ENCODE data around the gene HOOK2. TPM values are rescaled to one million over a fixed set of nuclear protein-coding genes. Genes with fewer than 3 reads are reported as not detected.

HOOK2 gene
- total and polyA plus RNA-seq, 4 experiments from 2014 or later, result 2.6 to 24.2 (median 13.3) TPM

DNA sequence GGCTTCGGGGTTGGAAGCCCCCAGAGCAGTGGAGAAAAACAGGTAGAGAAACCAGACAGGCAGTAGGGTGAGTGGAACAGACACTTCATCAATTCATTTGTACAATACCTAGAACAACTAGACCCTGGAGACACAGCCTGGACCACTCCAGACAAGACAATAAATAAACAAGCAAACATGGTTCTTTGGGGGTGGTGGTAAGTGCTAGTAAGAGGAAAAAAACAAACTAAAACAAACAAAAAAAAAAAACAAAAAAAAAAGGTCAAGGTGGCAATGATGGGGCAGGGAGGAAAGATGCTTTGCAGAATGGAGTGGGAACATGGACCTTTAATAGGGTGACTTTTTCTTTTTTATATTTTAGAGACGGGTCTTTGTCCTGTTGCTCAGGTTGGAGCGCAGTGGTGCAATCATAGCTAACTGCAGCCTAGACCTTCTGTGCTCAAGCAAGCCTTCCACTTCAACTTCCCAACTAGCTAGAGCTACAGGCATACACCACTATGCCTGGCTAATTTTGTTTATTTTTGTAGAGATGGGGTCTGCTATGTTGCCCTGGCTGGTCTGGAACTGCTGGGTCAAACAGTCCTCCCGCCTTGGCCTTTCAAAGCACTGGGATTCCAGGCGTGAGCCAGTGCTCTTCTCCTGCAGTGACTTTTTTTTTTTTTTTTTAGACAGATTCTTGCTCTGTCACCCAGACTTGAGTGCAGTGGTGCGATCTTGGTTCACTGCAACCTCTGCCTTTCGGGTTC is 19.0 kb upstream of the HOOK2 start:
- intact Hi-C loops (cut with micrococcal nuclease), result loop anchor here (5.0 kb wide), 3 partner anchors 153 to 1053 kb away; partner anchors contain the start of genes IER2, RAD23A and STX10
- peak in 3 of 5 donors; percentile 43 to 64 (median 57) for DNase-seq
- CTCF ChIA-PET (ENCODE audit: partially characterized antibody), result interaction anchor here (0.8 to 17.4 kb wide), 5 partner anchors 24 to 118 kb away, joined by 5 to 906 read pairs (median 13); partner anchors contain the start of genes HOOK2 and TNPO2
- Mint-ChIP-seq H3K27ac (peak overlapping the region in 6 of 7 donors; percentile 93 to 99 (median 98)), H3K9me3 (peaks cover 0 to 24% (median 0%) of the 10 kb centered on the region in 8 donors), H3K4me1 (peaks cover 25 to 46% (median 31%) of the 10 kb centered on the region in 4 donors), H3K4me3 (peak overlapping the region; percentile 62 to 88 (median 84)), H3K27me3 (no peaks in the 10 kb centered on the region), H3K36me3 (peaks cover 7 to 30% of the 10 kb centered on the region in 2 donors)
- Histone ChIP-seq H3K27me3 (ENCODE audit: insufficient read depth, low read length) (no peaks in the 10 kb centered on the region), H3K36me3 (ENCODE audit: insufficient read depth, low read length) (peaks cover 4% of the 10 kb centered on the region), H3K4me1 (ENCODE audit: insufficient read depth, low read length) (peaks cover 39% of the 10 kb centered on the region), H3K9me3 (ENCODE audit: control insufficient read depth in 1 of 2, low read length in 2 of 2) (no peaks in the 10 kb centered on the region), H3K4me3 (ENCODE audit: low read length in 2 of 2) (peak overlapping the region; percentile 11 to 100), H3K27ac (ENCODE audit: low read depth, low read length) (peak overlapping the region; percentile 100)
- POLR2A ChIA-PET (ENCODE audit: partially characterized antibody), result interaction anchor here (4.3 to 20.0 kb wide), 6 partner anchors 8 to 72 kb away, joined by 26 to 1162 read pairs (median 61); partner anchors contain the start of genes GET3, HOOK2, PRDX2 and RNASEH2A

DNA sequence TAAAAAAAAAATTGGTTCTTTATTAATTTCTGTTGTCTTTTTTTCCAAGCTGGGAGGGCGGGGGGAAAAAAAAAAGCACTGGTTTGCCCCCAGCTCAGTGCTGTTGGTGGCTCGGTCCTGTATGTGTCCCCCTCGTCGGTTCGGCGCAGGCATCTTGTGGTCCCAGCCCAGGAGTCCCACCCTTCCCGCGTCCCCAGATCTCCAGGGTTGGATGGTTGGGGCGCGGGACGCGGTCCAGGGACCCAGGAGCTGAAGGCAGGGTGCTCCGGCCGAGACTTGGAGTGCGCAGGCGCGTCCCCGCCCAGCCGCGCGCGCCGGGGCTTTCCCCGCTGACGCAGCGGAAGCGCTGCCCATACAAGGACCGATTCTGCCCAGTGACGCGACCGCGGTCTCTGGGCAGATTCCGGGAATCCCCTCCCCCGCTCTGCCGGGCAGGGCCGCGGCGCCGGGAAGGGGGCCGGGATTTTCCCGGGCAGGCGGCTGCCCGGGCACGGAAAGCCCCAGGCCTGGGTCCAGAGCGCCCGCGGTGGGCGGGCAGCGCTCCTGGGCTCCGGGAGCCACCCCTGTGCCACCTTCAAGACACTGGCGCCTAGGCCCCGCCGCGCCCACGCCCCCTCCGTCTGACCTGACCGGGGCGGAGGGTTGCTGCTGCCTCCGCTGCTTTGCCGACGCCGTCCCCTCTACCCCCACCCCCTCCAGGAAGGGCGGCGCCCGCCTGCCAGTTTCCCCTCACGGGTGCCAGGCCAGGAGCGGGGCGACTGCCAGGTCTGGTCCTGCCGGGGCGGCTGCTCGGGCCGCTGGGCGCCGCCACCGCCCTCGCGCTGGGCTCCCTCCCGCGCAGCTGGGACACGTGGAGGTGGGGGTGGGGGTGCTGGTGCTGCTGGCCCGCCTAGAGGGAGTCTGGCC is 18.2 kb upstream of the HOOK2 start:
- Mint-ChIP-seq H3K27me3 (no peaks in the 10 kb centered on the region), H3K36me3 (peaks cover 7 to 28% of the 10 kb centered on the region in 2 donors), H3K9me3 (peaks cover 0 to 24% (median 0%) of the 10 kb centered on the region in 8 donors), H3K4me3 (peak overlapping the region; percentile 92 to 98 (median 95)), H3K4me1 (peaks cover 30 to 55% (median 36%) of the 10 kb centered on the region in 4 donors), H3K27ac (peak overlapping the region in 6 of 7 donors; percentile 99 to 100 (median 100))
- H3K36me3 ChIP-seq (ENCODE audit: insufficient read depth, low read length), result peaks cover 4% of the 10 kb centered on the region
- peak overlapping the region; percentile 100 for H3K27ac ChIP-seq (ENCODE audit: low read depth, low read length)
- DNase-seq, result peak; percentile 95 to 98 (median 97)
- intact Hi-C loops (cut with micrococcal nuclease), result loop anchor here (5.0 kb wide), 3 partner anchors 154 to 1054 kb away; partner anchors contain the start of genes IER2, RAD23A and STX10
- POLR2A ChIA-PET (ENCODE audit: partially characterized antibody), result interaction anchor here (0.6 to 20.0 kb wide), 22 partner anchors 9 to 1725 kb away, joined by 3 to 1162 read pairs (median 8); partner anchors contain the start of genes DHPS, DNAJB1, FBXW9 and GCDH
- CTCF ChIA-PET (ENCODE audit: partially characterized antibody), result interaction anchor here (0.8 to 17.4 kb wide), 7 partner anchors 9 to 140 kb away, joined by 3 to 906 read pairs (median 5); partner anchors contain the start of genes DHPS, FARSA, HOOK2 and THSD8
- H3K4me3 ChIP-seq (ENCODE audit: low read length in 2 of 2), result peak overlapping the region; percentile 88 to 100
- no peaks in the 10 kb centered on the region for H3K9me3 ChIP-seq (ENCODE audit: control insufficient read depth in 1 of 2, low read length in 2 of 2)
- H3K4me1 ChIP-seq (ENCODE audit: insufficient read depth, low read length), result peaks cover 47% of the 10 kb centered on the region
- no peaks in the 10 kb centered on the region for H3K27me3 ChIP-seq (ENCODE audit: insufficient read depth, low read length)

DNA sequence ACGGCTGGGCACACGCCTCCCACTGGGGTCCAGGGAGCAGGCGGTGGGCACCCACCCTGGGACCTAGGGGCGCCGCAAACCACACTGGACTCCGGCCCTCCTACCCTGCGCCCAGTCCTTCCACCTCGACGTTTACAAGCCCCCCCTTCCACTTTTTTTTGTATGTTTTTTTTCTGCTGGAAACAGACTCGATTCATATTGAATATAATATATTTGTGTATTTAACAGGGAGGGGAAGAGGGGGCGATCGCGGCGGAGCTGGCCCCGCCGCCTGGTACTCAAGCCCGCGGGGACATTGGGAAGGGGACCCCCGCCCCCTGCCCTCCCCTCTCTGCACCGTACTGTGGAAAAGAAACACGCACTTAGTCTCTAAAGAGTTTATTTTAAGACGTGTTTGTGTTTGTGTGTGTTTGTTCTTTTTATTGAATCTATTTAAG is 17.5 kb upstream of the HOOK2 start:
- peak overlapping the region in 6 of 7 donors; percentile 99 to 100 (median 100) for H3K27ac Mint-ChIP-seq
- intact Hi-C loops (cut with micrococcal nuclease), result loop anchor here (5.0 kb wide), 3 partner anchors 154 to 1054 kb away; partner anchors contain the start of genes IER2, RAD23A and STX10
- POLR2A ChIA-PET (ENCODE audit: partially characterized antibody), result interaction anchor here (0.6 to 20.0 kb wide), 27 partner anchors 10 to 1725 kb away, joined by 3 to 1162 read pairs (median 4); partner anchors contain the start of genes CALR, DHPS, DNAJB1 and FBXW9
- H3K4me1 Mint-ChIP-seq, result peaks cover 31 to 61% (median 40%) of the 10 kb centered on the region in 4 donors
- peaks cover 4% of the 10 kb centered on the region for H3K36me3 ChIP-seq (ENCODE audit: insufficient read depth, low read length)
- peaks cover 50% of the 10 kb centered on the region for H3K4me1 ChIP-seq (ENCODE audit: insufficient read depth, low read length)
- peak in 1 of 5 donors; percentile 57 for DNase-seq
- peak overlapping the region; percentile 88 to 100 for H3K4me3 ChIP-seq (ENCODE audit: low read length in 2 of 2)
- peaks cover 0 to 24% (median 0%) of the 10 kb centered on the region in 8 donors for H3K9me3 Mint-ChIP-seq
- no peaks in the 10 kb centered on the region for H3K9me3 ChIP-seq (ENCODE audit: control insufficient read depth in 1 of 2, low read length in 2 of 2)
- H3K27me3 ChIP-seq (ENCODE audit: insufficient read depth, low read length), result no peaks in the 10 kb centered on the region
- H3K4me3 Mint-ChIP-seq, result peak overlapping the region; percentile 92 to 98 (median 95)
- H3K27ac ChIP-seq (ENCODE audit: low read depth, low read length), result peak overlapping the region; percentile 100
- CTCF ChIA-PET (ENCODE audit: partially characterized antibody), result interaction anchor here (0.8 to 17.4 kb wide), 7 partner anchors 9 to 141 kb away, joined by 3 to 906 read pairs (median 5); partner anchors contain the start of genes DHPS, FARSA, HOOK2 and THSD8
- H3K36me3 Mint-ChIP-seq, result peaks cover 7 to 28% of the 10 kb centered on the region in 2 donors
- H3K27me3 Mint-ChIP-seq, result no peaks in the 10 kb centered on the region

DNA sequence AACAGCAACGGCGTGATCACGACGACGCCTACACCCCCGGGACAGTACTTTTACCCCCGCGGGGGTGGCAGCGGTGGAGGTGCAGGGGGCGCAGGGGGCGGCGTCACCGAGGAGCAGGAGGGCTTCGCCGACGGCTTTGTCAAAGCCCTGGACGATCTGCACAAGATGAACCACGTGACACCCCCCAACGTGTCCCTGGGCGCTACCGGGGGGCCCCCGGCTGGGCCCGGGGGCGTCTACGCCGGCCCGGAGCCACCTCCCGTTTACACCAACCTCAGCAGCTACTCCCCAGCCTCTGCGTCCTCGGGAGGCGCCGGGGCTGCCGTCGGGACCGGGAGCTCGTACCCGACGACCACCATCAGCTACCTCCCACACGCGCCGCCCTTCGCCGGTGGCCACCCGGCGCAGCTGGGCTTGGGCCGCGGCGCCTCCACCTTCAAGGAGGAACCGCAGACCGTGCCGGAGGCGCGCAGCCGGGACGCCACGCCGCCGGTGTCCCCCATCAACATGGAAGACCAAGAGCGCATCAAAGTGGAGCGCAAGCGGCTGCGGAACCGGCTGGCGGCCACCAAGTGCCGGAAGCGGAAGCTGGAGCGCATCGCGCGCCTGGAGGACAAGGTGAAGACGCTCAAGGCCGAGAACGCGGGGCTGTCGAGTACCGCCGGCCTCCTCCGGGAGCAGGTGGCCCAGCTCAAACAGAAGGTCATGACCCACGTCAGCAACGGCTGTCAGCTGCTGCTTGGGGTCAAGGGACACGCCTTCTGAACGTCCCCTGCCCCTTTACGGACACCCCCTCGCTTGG is 16.9 kb upstream of the HOOK2 start:
- Histone ChIP-seq H3K27ac (ENCODE audit: low read depth, low read length) (peak overlapping the region; percentile 100), H3K4me3 (ENCODE audit: low read length in 2 of 2) (peak overlapping the region; percentile 88 to 100), H3K36me3 (ENCODE audit: insufficient read depth, low read length) (peaks cover 4% of the 10 kb centered on the region), H3K27me3 (ENCODE audit: insufficient read depth, low read length) (no peaks in the 10 kb centered on the region), H3K9me3 (ENCODE audit: control insufficient read depth in 1 of 2, low read length in 2 of 2) (no peaks in the 10 kb centered on the region), H3K4me1 (ENCODE audit: insufficient read depth, low read length) (peaks cover 50% of the 10 kb centered on the region)
- peak; percentile 67 to 78 (median 75) for DNase-seq
- peaks cover 7 to 28% of the 10 kb centered on the region in 2 donors for H3K36me3 Mint-ChIP-seq
- H3K4me3 Mint-ChIP-seq, result peak overlapping the region; percentile 92 to 98 (median 95)
- peaks cover 0 to 24% (median 0%) of the 10 kb centered on the region in 8 donors for H3K9me3 Mint-ChIP-seq
- intact Hi-C loops (cut with micrococcal nuclease), result loop anchor here (5.0 kb wide), 3 partner anchors 155 to 1055 kb away; partner anchors contain the start of genes IER2, RAD23A and STX10
- H3K27me3 Mint-ChIP-seq, result no peaks in the 10 kb centered on the region
- H3K27ac Mint-ChIP-seq, result peak overlapping the region in 6 of 7 donors; percentile 99 to 100 (median 100)
- peaks cover 31 to 62% (median 40%) of the 10 kb centered on the region in 4 donors for H3K4me1 Mint-ChIP-seq
- POLR2A ChIA-PET (ENCODE audit: partially characterized antibody), result interaction anchor here (0.7 to 20.0 kb wide), 37 partner anchors 10 to 503 kb away, joined by 3 to 1162 read pairs (median 5); partner anchors contain the start of genes CALR, DHPS, FARSA and FBXW9
- CTCF ChIA-PET (ENCODE audit: partially characterized antibody), result interaction anchor here (0.8 to 17.4 kb wide), 5 partner anchors 10 to 141 kb away, joined by 3 to 906 read pairs (median 5); partner anchors contain the start of genes FARSA, HOOK2, THSD8 and TNPO2

DNA sequence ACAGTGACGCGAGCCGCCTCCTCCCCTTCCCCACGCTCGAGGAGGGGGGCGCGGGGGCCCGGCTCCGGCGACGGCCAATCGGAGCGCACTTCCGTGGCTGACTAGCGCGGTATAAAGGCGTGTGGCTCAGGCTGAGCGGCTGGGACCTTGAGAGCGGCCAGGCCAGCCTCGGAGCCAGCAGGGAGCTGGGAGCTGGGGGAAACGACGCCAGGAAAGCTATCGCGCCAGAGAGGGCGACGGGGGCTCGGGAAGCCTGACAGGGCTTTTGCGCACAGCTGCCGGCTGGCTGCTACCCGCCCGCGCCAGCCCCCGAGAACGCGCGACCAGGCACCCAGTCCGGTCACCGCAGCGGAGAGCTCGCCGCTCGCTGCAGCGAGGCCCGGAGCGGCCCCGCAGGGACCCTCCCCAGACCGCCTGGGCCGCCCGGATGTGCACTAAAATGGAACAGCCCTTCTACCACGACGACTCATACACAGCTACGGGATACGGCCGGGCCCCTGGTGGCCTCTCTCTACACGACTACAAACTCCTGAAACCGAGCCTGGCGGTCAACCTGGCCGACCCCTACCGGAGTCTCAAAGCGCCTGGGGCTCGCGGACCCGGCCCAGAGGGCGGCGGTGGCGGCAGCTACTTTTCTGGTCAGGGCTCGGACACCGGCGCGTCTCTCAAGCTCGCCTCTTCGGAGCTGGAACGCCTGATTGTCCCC is 16.1 kb upstream of the HOOK2 start, which contains the start of gene JUNB:
JUNB (plus strand) TSS at position 142 of the 706 bp plus-strand sequence; CDS start at position 428, 286 bp downstream.
- POLR2A ChIA-PET (ENCODE audit: partially characterized antibody), result interaction anchor here (0.7 to 20.0 kb wide), 32 partner anchors 11 to 502 kb away, joined by 3 to 1162 read pairs (median 5); partner anchors contain the start of genes CALR, DHPS, FARSA and FBXW9
- peaks cover 29 to 58% (median 38%) of the 10 kb centered on the region in 4 donors for H3K4me1 Mint-ChIP-seq
- peak within 1 kb of the TSS; percentile 92 to 98 (median 95) for H3K4me3 Mint-ChIP-seq
- peak within 1 kb of the TSS in 6 of 7 donors; percentile 99 to 100 (median 100) for H3K27ac Mint-ChIP-seq
- Histone ChIP-seq H3K4me3 (ENCODE audit: low read length in 2 of 2) (peak within 1 kb of the TSS; percentile 88 to 100), H3K9me3 (ENCODE audit: control insufficient read depth in 1 of 2, low read length in 2 of 2) (no peaks in the 10 kb centered on the region), H3K27me3 (ENCODE audit: insufficient read depth, low read length) (no peaks in the 10 kb centered on the region), H3K4me1 (ENCODE audit: insufficient read depth, low read length) (peaks cover 53% of the 10 kb centered on the region), H3K36me3 (ENCODE audit: insufficient read depth, low read length) (no peaks in the 10 kb centered on the region), H3K27ac (ENCODE audit: low read depth, low read length) (peak within 1 kb of the TSS; percentile 100)
- H3K9me3 Mint-ChIP-seq, result peaks cover 0 to 24% (median 0%) of the 10 kb centered on the region in 8 donors
- H3K27me3 Mint-ChIP-seq, result no peaks in the 10 kb centered on the region
- CTCF ChIA-PET (ENCODE audit: partially characterized antibody), result interaction anchor here (2.3 to 17.4 kb wide), 2 partner anchors 21 to 68 kb away, joined by 5 to 906 read pairs; partner anchors contain the start of genes HOOK2 and TNPO2
- intact Hi-C loops (cut with micrococcal nuclease), result loop anchor here (5.0 kb wide), 3 partner anchors 156 to 1056 kb away; partner anchors contain the start of genes IER2, RAD23A and STX10
- DNase-seq, result peak; percentile 96 to 99 (median 98)
- H3K36me3 Mint-ChIP-seq, result peaks cover 5 to 25% of the 10 kb centered on the region in 2 donors

Measured in CD4-positive, alpha-beta memory T cell (primary cell).